Measurements from ENCODE around the gene PFKFB2.

Gene PFKFB2

GRCh38 chr1:207045453-207045852 lies 7.6 kb upstream of the PFKFB2 start:
- Histone ChIP-seq H3K4me3 (ENCODE audit: insufficient read length, low read depth) (no peak overlapping the region), H3K4me1 (ENCODE audit: insufficient read depth, insufficient read length) (peaks cover 2% of the 10 kb centered on the region), H3K36me3 (ENCODE audit: insufficient read depth, insufficient read length, low read length) (peaks cover 39% of the 10 kb centered on the region), H3K9me3 (ENCODE audit: insufficient read depth, low read length) (no peaks in the 10 kb centered on the region), H3K27me3 (ENCODE audit: insufficient read depth, insufficient read length) (no peaks in the 10 kb centered on the region), H3K9ac (ENCODE audit: insufficient read length, low read depth) (no peak overlapping the region)
- DNase-seq (ENCODE audit: low read depth, low spot score): no peak
- TF ChIP-seq YY1 (IDR thresholded peaks at IDR 0.05; ENCODE audit: insufficient read depth, insufficient read length) (no peak), ZNF274 (IDR thresholded peaks at IDR 0.05; ENCODE audit: low read depth, low read length) (no peak), SUZ12 (IDR thresholded peaks at IDR 0.05; ENCODE audit: extremely low read depth, insufficient read depth, insufficient read length) (no peak)

- peaks cover 2% of the 10 kb centered on the region for H3K4me1 ChIP-seq (ENCODE audit: insufficient read depth, insufficient read length)
- H3K36me3 ChIP-seq (ENCODE audit: insufficient read depth, insufficient read length, low read length): peaks cover 39% of the 10 kb centered on the region
- DNase-seq (ENCODE audit: low read depth, low spot score): no peak
- no peaks in the 10 kb centered on the region for H3K27me3 ChIP-seq (ENCODE audit: insufficient read depth, insufficient read length)
- H3K9ac ChIP-seq (ENCODE audit: insufficient read length, low read depth): peak overlapping the region; percentile 14
- no peak for TF ChIP-seq ZNF274 (IDR thresholded peaks at IDR 0.05; ENCODE audit: low read depth, low read length)
- no peak for TF ChIP-seq SUZ12 (IDR thresholded peaks at IDR 0.05; ENCODE audit: extremely low read depth, insufficient read depth, insufficient read length)
- TF ChIP-seq YY1 (IDR thresholded peaks at IDR 0.05; ENCODE audit: insufficient read depth, insufficient read length): no peak
- no peaks in the 10 kb centered on the region for H3K9me3 ChIP-seq (ENCODE audit: insufficient read depth, low read length)
- no peak overlapping the region for H3K4me3 ChIP-seq (ENCODE audit: insufficient read length, low read depth)
These were observed 5.6 kb upstream of the PFKFB2 start for GRCh38 chr1:207047505-207047904.

GRCh38 chr1:207048041-207048440 lies 5.0 kb upstream of the PFKFB2 start:
- Histone ChIP-seq H3K9ac (ENCODE audit: insufficient read length, low read depth) (no peak overlapping the region), H3K4me1 (ENCODE audit: insufficient read depth, insufficient read length) (peaks cover 2% of the 10 kb centered on the region), H3K4me3 (ENCODE audit: insufficient read length, low read depth) (no peak overlapping the region), H3K27me3 (ENCODE audit: insufficient read depth, insufficient read length) (no peaks in the 10 kb centered on the region), H3K36me3 (ENCODE audit: insufficient read depth, insufficient read length, low read length) (peaks cover 39% of the 10 kb centered on the region), H3K9me3 (ENCODE audit: insufficient read depth, low read length) (no peaks in the 10 kb centered on the region)
- TF ChIP-seq ZNF274 (IDR thresholded peaks at IDR 0.05; ENCODE audit: low read depth, low read length): no peak
- no peak for TF ChIP-seq YY1 (IDR thresholded peaks at IDR 0.05; ENCODE audit: insufficient read depth, insufficient read length)
- TF ChIP-seq SUZ12 (IDR thresholded peaks at IDR 0.05; ENCODE audit: extremely low read depth, insufficient read depth, insufficient read length): no peak
- DNase-seq (ENCODE audit: low read depth, low spot score): no peak

GRCh38 chr1:207049054-207049453 lies 4.0 kb upstream of the PFKFB2 start:
- Histone ChIP-seq H3K27me3 (ENCODE audit: insufficient read depth, insufficient read length) (no peaks in the 10 kb centered on the region), H3K36me3 (ENCODE audit: insufficient read depth, insufficient read length, low read length) (peaks cover 39% of the 10 kb centered on the region), H3K4me3 (ENCODE audit: insufficient read length, low read depth) (peak overlapping the region; percentile 95), H3K4me1 (ENCODE audit: insufficient read depth, insufficient read length) (peaks cover 2% of the 10 kb centered on the region), H3K9me3 (ENCODE audit: insufficient read depth, low read length) (no peaks in the 10 kb centered on the region), H3K9ac (ENCODE audit: insufficient read length, low read depth) (no peak overlapping the region)
- DNase-seq (ENCODE audit: low read depth, low spot score): no peak
- TF ChIP-seq YY1 (IDR thresholded peaks at IDR 0.05; ENCODE audit: insufficient read depth, insufficient read length) (no peak), ZNF274 (IDR thresholded peaks at IDR 0.05; ENCODE audit: low read depth, low read length) (no peak), SUZ12 (IDR thresholded peaks at IDR 0.05; ENCODE audit: extremely low read depth, insufficient read depth, insufficient read length) (no peak)

GRCh38 chr1:207049514-207049913 lies 3.6 kb upstream of the PFKFB2 start:
- Histone ChIP-seq H3K4me3 (ENCODE audit: insufficient read length, low read depth) (peak overlapping the region; percentile 95), H3K27me3 (ENCODE audit: insufficient read depth, insufficient read length) (no peaks in the 10 kb centered on the region), H3K9me3 (ENCODE audit: insufficient read depth, low read length) (no peaks in the 10 kb centered on the region), H3K36me3 (ENCODE audit: insufficient read depth, insufficient read length, low read length) (peaks cover 39% of the 10 kb centered on the region), H3K9ac (ENCODE audit: insufficient read length, low read depth) (peak overlapping the region; percentile 17), H3K4me1 (ENCODE audit: insufficient read depth, insufficient read length) (peaks cover 2% of the 10 kb centered on the region)
- DNase-seq (ENCODE audit: low read depth, low spot score): no peak
- TF ChIP-seq SUZ12 (IDR thresholded peaks at IDR 0.05; ENCODE audit: extremely low read depth, insufficient read depth, insufficient read length) (no peak), ZNF274 (IDR thresholded peaks at IDR 0.05; ENCODE audit: low read depth, low read length) (no peak), YY1 (IDR thresholded peaks at IDR 0.05; ENCODE audit: insufficient read depth, insufficient read length) (no peak)

- peak; percentile 47 for DNase-seq (ENCODE audit: low read depth, low spot score)
- peak overlapping the region; percentile 95 for H3K4me3 ChIP-seq (ENCODE audit: insufficient read length, low read depth)
- H3K9me3 ChIP-seq (ENCODE audit: insufficient read depth, low read length): no peaks in the 10 kb centered on the region
- H3K27me3 ChIP-seq (ENCODE audit: insufficient read depth, insufficient read length): no peaks in the 10 kb centered on the region
- no peak for TF ChIP-seq SUZ12 (IDR thresholded peaks at IDR 0.05; ENCODE audit: extremely low read depth, insufficient read depth, insufficient read length)
- TF ChIP-seq YY1 (IDR thresholded peaks at IDR 0.05; ENCODE audit: insufficient read depth, insufficient read length): no peak
- no peak for TF ChIP-seq ZNF274 (IDR thresholded peaks at IDR 0.05; ENCODE audit: low read depth, low read length)
- peaks cover 2% of the 10 kb centered on the region for H3K4me1 ChIP-seq (ENCODE audit: insufficient read depth, insufficient read length)
- peaks cover 39% of the 10 kb centered on the region for H3K36me3 ChIP-seq (ENCODE audit: insufficient read depth, insufficient read length, low read length)
- peak overlapping the region; percentile 90 for H3K9ac ChIP-seq (ENCODE audit: insufficient read length, low read depth)
These were observed 3.1 kb upstream of the PFKFB2 start for GRCh38 chr1:207049974-207050391.

GRCh38 chr1:207050480-207051190 lies 2.4 kb upstream of the PFKFB2 start:
- peak overlapping the region; percentile 90 for H3K9ac ChIP-seq (ENCODE audit: insufficient read length, low read depth)
- no peaks in the 10 kb centered on the region for H3K27me3 ChIP-seq (ENCODE audit: insufficient read depth, insufficient read length)
- H3K9me3 ChIP-seq (ENCODE audit: insufficient read depth, low read length): no peaks in the 10 kb centered on the region
- peak; percentile 95 for DNase-seq (ENCODE audit: low read depth, low spot score)
- peak overlapping the region; percentile 95 for H3K4me3 ChIP-seq (ENCODE audit: insufficient read length, low read depth)
- peak; percentile 80 for TF ChIP-seq YY1 (IDR thresholded peaks at IDR 0.05; ENCODE audit: insufficient read depth, insufficient read length)
- no peak for TF ChIP-seq SUZ12 (IDR thresholded peaks at IDR 0.05; ENCODE audit: extremely low read depth, insufficient read depth, insufficient read length)
- H3K4me1 ChIP-seq (ENCODE audit: insufficient read depth, insufficient read length): peaks cover 2% of the 10 kb centered on the region
- H3K36me3 ChIP-seq (ENCODE audit: insufficient read depth, insufficient read length, low read length): peaks cover 37% of the 10 kb centered on the region

Measured in NT2/D1 (cell line).